PC-9 (cell line): ENCODE measurements around the gene CCP110.

Experiments
- CTCF ChIP-seq: fragments of 200-600 bp; sonication (generic); conservative IDR thresholded peaks from 2 replicates; pipeline ENCODE4 v1.6.1; 2017; ENCODE audit warnings: mixed run types, antibody characterized with exemption, mild to moderate bottlenecking, moderate library complexity
- EZH2 ChIP-seq: fragments of 200-600 bp; sonication (generic); IDR thresholded peaks from 2 replicates; pipeline ENCODE4 v1.8.0; 2017; ENCODE audit warnings: antibody characterized with exemption, low read depth

- TF ChIP-seq CTCF (no peak), EZH2 (no peak)
Measured at GRCh38 chr16:19563377-19563776, 39.6 kb downstream of the CCP110 start.
